T-helper 17 cell (primary cell): ENCODE results near the gene KATNAL1. TPM values are rescaled to one million over a fixed set of nuclear protein-coding genes. Genes with fewer than 3 reads are reported as not detected.
A peak's percentile ranks its signal among the peaks of the same experiment; 100 is the strongest.
"Not testable (repeated sequence)": the region's sequence is repeated elsewhere in the genome, so short reads cannot be mapped to it uniquely, and the experiment has no call there.

Source experiments
- ATAC-seq: fragments of 150-1000 bp; cut with Tn5 transposase; 2 replicates; pipeline ENCODE4 v1.10.0; 2021; ENCODE audit warnings: mild to moderate bottlenecking, moderate library complexity
- DNase-seq, 3 donors: peaks; one replicate each; pipeline versions ENCODE4 v3.0.0 to v3.0.0-alpha.2; 2020 to 2021
- H3K9me3 ChIP-seq: one replicate; pipeline ENCODE4 v1.7.0; 2013; ENCODE audit warnings: low read length, mild to moderate bottlenecking; ENCODE audit not compliant: control insufficient read depth, poor library complexity, severe bottlenecking
- H3K27ac Mint-ChIP-seq: one replicate; pipeline ENCODE4 v1.8.0; 2022; ENCODE audit warnings: mild to moderate bottlenecking, moderate library complexity, mixed read lengths
- H3K27me3 Mint-ChIP-seq: one replicate; pipeline ENCODE4 v1.8.0; 2022; ENCODE audit warnings: mixed read lengths
- H3K36me3 Mint-ChIP-seq: one replicate; pipeline ENCODE4 v1.8.0; 2022; ENCODE audit warnings: low read depth, mixed read lengths
- H3K4me1 Mint-ChIP-seq: one replicate; pipeline ENCODE4 v1.8.0; 2022; ENCODE audit warnings: mild to moderate bottlenecking, mixed read lengths
- H3K4me3 Mint-ChIP-seq: one replicate; pipeline ENCODE4 v1.8.0; 2022; ENCODE audit warnings: mild to moderate bottlenecking, moderate library complexity, mixed read lengths
- total RNA-seq, 4 donors: library from RNA in 2 of 4; stranded (reverse) in 2 of 4; gene quantifications; one replicate each; pipeline ENCODE4 v1.2.3 and lab custom pipeline; 2022 to 2026

Gene KATNAL1
- total RNA-seq, 2 donors from 2014 or later, result 10.6 to 11.8 TPM

DNA sequence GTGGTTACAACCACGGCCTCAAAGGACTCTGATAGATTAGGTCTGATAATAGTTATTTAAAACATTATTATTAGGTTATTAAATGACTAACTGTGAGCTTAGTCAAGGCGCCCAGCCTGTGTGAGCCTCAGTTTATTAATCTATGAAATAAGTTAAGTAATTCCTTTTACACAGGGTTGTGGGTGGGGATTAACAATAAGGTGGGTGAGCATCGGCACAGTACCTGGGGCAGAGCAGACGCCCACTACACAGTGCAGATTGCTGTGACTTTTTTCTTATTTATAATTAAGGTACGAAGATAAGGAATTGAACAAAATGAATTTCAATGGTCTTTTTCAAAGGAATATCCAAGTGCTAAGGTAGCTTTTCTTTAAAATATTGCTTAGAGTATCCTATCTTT, 132.2 kb downstream of the KATNAL1 start:
- DNase-seq, result no peak
- peaks cover 3% of the 10 kb centered on the region for H3K36me3 Mint-ChIP-seq
- peaks cover 6% of the 10 kb centered on the region for H3K4me1 Mint-ChIP-seq
- no peak overlapping the region for H3K4me3 Mint-ChIP-seq
- no peak overlapping the region for H3K27ac Mint-ChIP-seq
- peaks cover 15% of the 10 kb centered on the region for H3K27me3 Mint-ChIP-seq
- no peak for ATAC-seq
- no peaks in the 10 kb centered on the region for H3K9me3 ChIP-seq

DNA sequence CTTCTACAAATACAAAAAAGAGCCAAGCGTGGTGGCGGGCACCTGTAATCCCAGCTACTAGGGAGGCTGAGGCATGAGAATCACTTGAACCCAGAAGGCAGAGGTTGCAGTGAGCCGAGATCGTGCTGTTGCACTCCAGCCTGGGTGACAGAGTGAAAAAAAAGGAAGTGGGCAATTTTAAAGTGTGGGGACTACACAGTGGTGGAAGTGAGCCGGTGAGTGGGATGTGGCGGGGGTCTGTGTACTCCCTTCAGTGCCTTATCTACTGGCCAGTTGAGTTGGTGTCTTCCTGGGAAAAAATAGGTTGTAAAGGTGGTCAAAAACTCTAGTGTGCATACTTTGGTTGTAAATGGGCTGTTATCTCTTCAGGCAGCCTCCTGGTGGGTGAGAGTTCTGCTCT, 133.1 kb downstream of the KATNAL1 start:
- H3K27ac Mint-ChIP-seq, H3K4me1 Mint-ChIP-seq: not testable (repeated sequence)

DNA sequence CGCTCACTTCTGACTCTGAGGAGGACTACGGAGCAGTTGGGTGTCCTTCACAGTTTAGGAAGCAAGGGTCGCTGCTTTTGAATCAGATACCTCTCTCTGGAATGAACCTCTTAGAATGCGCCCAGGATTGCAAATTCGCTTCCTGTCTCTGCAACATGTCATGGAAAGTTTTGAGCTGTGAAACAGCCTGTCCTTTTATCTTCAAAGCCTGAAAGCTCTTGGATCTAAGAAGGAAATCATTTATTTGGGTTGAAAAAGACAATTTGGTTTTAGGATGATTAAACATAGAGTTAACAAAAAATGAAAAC, 134.1 kb downstream of the KATNAL1 start:
- Mint-ChIP-seq H3K4me1 (peaks cover 12% of the 10 kb centered on the region), H3K27ac (no peak overlapping the region), H3K36me3 (peaks cover 5% of the 10 kb centered on the region), H3K27me3 (peaks cover 22% of the 10 kb centered on the region), H3K4me3 (no peak overlapping the region)
- no peaks in the 10 kb centered on the region for H3K9me3 ChIP-seq
- ATAC-seq, result no peak
- no peak for DNase-seq

More for the DNA sequence above, 133.1 kb downstream of the KATNAL1 start:
- not testable (repeated sequence) for H3K9me3 ChIP-seq, H3K4me3 Mint-ChIP-seq, ATAC-seq, DNase-seq, H3K36me3 Mint-ChIP-seq
- peaks cover 15% of the 10 kb centered on the region for H3K27me3 Mint-ChIP-seq

DNA sequence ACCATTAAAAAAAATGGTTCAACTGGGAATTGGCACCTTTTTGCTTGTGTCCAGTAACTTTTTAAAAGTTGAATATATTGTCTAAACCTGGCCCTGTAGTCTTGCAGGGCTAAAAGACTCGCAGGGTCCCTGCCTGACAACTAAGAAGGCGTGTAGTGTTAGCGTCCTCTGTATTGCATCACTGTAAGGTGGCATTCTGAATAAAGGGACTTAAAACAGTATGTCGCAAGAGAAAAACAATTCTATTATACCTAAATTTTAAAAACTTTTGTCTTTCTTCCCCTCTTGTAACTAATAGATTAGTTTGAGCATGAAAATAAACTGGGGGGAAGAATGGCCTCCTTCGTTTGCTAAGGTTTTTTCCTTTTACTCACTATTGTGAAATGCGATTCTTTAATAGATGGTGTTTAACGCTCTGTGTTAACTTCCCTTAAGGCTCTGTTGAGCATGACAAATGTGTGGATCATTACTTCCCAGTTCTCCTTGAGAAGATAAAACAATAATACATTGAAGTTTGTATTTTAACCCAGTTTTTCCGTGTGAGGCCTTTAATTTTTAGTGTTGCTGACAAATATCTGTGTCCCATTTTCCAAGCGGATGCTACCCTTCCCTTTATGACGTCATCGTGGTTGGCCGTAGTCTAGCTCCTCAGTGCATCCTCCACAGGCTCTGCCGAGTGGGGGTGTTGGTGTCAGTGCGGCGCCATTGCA, 134.6 kb downstream of the KATNAL1 start:
- Mint-ChIP-seq H3K36me3 (peaks cover 5% of the 10 kb centered on the region), H3K4me3 (no peak overlapping the region), H3K27me3 (peaks cover 22% of the 10 kb centered on the region), H3K4me1 (peaks cover 12% of the 10 kb centered on the region), H3K27ac (no peak overlapping the region)
- DNase-seq (no peak), ATAC-seq (no peak)
- H3K9me3 ChIP-seq, result no peaks in the 10 kb centered on the region

DNA sequence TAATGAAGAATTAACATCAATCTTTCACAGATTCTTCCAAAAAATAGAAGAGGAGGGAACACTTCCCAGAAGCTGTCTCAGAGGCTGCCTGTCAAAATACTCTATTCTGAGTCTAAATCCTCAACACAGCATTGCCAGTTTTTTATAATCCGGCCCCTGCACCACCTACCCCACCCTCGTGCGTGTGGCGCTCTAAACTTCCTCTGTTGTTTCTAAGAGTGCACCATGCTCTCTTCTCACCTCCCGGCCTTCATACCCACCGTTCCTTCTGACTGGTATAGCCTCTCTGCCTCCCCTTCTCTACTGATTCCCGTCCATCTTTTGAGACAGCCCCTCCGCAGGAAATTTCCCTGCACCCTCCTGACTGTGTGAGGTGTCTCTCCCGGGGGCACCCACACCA, 136.8 kb downstream of the KATNAL1 start:
- H3K27ac Mint-ChIP-seq, result no peak overlapping the region
- ATAC-seq (no peak), DNase-seq (no peak)
- H3K27me3 Mint-ChIP-seq, result peaks cover 22% of the 10 kb centered on the region
- peaks cover 12% of the 10 kb centered on the region for H3K36me3 Mint-ChIP-seq
- no peaks in the 10 kb centered on the region for H3K9me3 ChIP-seq
- no peak overlapping the region for H3K4me3 Mint-ChIP-seq
- peaks cover 13% of the 10 kb centered on the region for H3K4me1 Mint-ChIP-seq

DNA sequence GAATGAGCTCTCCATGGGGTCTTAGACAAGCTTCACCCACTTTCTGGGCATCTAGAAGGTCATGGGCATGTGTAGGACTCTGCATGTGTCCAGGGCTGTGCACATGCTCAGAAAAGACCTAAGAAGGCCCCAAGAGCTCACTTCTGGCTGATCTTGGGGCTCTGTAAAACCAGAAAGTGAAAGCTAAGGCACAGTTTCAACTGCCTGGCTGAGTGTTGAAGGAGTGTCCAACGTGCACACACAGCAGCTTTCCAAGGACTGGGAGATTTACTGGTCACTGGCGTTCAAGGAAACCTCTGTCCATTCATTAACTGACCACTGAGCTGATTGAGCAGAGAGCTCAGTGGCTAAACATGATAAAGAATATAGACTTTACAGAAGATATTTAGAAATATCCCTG, 137.9 kb downstream of the KATNAL1 start:
- no peaks in the 10 kb centered on the region for H3K9me3 ChIP-seq
- Mint-ChIP-seq H3K4me1 (peaks cover 13% of the 10 kb centered on the region), H3K36me3 (peaks cover 12% of the 10 kb centered on the region), H3K27me3 (peaks cover 22% of the 10 kb centered on the region), H3K4me3 (no peak overlapping the region), H3K27ac (no peak overlapping the region)
- DNase-seq (no peak), ATAC-seq (no peak)

DNA sequence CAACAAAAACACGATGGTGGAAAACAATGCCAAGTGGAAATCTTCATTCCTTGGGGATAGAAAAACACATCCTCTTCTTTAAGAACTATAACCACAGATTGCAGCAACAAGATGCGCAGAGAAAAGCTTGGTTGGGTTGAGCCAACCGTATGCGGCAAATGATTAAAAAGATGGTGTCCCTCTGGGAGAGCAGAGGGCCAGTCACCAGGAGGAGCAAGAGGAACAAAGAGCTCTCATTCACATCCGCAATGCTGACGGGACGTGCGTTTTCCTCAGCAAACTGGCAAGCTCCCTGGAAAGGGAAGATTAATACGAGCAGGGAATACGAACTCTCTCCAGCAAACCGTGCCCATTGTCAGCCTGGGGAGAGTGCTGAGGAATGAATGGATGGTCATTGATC, 141.6 kb downstream of the KATNAL1 start:
- DNase-seq (no peak), ATAC-seq (no peak)
- peaks cover 10% of the 10 kb centered on the region for H3K4me1 Mint-ChIP-seq
- no peak overlapping the region for H3K27ac Mint-ChIP-seq
- H3K9me3 ChIP-seq, result no peaks in the 10 kb centered on the region
- H3K27me3 Mint-ChIP-seq, result peaks cover 10% of the 10 kb centered on the region
- H3K4me3 Mint-ChIP-seq, result no peak overlapping the region
- peaks cover 8% of the 10 kb centered on the region for H3K36me3 Mint-ChIP-seq

DNA sequence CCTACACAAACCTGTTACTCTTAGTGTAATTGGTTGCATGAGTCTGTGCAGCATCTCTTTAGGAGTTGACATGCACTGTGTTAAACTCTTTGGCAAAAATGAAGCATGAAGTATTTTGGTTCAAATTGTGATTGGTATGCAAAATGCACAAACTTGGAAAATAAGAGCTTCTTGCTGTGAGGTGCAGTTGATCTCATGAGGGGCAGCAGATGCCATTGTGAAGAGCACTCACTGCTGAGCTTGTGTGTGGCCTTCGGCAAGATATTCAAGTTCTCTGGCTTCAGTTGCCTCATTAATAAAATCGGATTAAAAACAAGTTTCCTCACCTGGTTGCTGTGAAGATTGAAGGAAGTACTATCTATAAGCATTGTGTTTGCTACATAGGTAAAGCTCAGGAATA, 142.3 kb downstream of the KATNAL1 start:
- no peak for DNase-seq
- peaks cover 8% of the 10 kb centered on the region for H3K36me3 Mint-ChIP-seq
- no peak overlapping the region for H3K27ac Mint-ChIP-seq
- H3K9me3 ChIP-seq, result no peaks in the 10 kb centered on the region
- H3K4me3 Mint-ChIP-seq, result no peak overlapping the region
- peaks cover 7% of the 10 kb centered on the region for H3K27me3 Mint-ChIP-seq
- ATAC-seq, result no peak
- peaks cover 9% of the 10 kb centered on the region for H3K4me1 Mint-ChIP-seq

DNA sequence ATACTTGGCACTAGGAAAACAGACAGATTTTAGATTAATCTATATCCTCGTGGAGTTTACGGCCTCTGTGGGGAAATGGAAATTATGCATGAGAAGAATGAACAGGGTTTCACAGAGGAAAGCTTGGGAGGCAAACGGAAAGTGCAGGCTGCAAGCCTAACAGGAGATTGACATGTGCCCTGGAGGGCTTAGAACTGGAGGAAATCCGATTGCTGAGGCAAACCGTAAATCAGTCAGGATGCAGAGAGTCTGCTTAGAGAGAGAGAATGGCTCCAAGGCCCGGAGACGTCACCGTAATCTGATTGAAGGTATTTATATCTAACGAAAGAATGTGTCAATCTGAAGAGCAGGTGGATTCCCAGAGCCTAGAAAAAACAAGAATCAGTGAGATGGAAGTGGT, 143.2 kb downstream of the KATNAL1 start:
- Mint-ChIP-seq H3K4me3 (no peak overlapping the region), H3K27me3 (peaks cover 7% of the 10 kb centered on the region), H3K36me3 (peaks cover 8% of the 10 kb centered on the region), H3K27ac (no peak overlapping the region), H3K4me1 (peaks cover 12% of the 10 kb centered on the region)
- H3K9me3 ChIP-seq, result no peaks in the 10 kb centered on the region
- no peak for DNase-seq
- no peak for ATAC-seq

DNA sequence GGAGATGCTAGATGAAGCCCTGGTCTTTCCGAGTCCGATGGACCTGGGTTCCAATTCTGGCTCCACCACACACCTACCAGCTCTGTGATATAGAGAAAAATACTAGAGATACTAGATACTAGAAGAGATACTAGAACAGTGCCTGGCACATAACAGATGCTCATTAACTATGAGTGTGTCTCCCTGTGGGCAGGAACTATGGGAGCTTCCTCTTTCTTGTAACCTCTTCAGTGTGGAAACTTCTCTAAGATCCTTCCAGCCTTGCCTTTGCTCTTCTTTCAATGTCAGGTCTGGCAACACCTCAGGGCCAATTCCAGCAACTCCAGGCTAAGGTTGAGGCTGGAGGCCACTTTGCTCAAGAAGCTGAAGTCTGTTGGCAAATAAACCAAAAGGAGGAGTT, 143.9 kb downstream of the KATNAL1 start:
- Mint-ChIP-seq H3K4me3 (no peak overlapping the region), H3K36me3 (peaks cover 7% of the 10 kb centered on the region), H3K27ac (no peak overlapping the region), H3K27me3 (peaks cover 1% of the 10 kb centered on the region), H3K4me1 (peaks cover 14% of the 10 kb centered on the region)
- DNase-seq (no peak), ATAC-seq (no peak)
- H3K9me3 ChIP-seq, result no peaks in the 10 kb centered on the region

DNA sequence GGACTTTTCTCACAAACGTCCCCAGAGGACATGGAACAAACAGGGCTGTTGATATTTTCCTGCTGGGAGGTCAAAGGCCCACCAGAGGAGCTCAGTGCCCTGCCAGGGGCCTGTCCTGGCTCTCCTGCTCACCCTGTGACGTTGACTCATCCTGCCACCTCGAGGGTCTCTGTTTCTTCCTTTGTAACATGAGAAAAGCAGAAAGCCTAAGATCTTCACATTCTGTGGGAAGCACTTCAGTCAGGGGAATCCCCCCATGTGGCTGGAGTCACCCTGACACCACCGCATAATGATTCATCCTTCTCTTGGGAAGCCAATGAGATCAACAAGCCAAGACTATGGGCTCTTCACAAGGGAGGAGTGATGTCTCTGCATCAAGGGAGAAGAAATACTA, 147.9 kb downstream of the KATNAL1 start:
- no peaks in the 10 kb centered on the region for H3K27me3 Mint-ChIP-seq
- peaks cover 33% of the 10 kb centered on the region for H3K4me1 Mint-ChIP-seq
- H3K9me3 ChIP-seq, result no peaks in the 10 kb centered on the region
- no peaks in the 10 kb centered on the region for H3K36me3 Mint-ChIP-seq
- peak overlapping the region; percentile 77 for H3K27ac Mint-ChIP-seq
- ATAC-seq (peak; percentile 66), DNase-seq (no peak)
- peak overlapping the region; percentile 78 for H3K4me3 Mint-ChIP-seq

DNA sequence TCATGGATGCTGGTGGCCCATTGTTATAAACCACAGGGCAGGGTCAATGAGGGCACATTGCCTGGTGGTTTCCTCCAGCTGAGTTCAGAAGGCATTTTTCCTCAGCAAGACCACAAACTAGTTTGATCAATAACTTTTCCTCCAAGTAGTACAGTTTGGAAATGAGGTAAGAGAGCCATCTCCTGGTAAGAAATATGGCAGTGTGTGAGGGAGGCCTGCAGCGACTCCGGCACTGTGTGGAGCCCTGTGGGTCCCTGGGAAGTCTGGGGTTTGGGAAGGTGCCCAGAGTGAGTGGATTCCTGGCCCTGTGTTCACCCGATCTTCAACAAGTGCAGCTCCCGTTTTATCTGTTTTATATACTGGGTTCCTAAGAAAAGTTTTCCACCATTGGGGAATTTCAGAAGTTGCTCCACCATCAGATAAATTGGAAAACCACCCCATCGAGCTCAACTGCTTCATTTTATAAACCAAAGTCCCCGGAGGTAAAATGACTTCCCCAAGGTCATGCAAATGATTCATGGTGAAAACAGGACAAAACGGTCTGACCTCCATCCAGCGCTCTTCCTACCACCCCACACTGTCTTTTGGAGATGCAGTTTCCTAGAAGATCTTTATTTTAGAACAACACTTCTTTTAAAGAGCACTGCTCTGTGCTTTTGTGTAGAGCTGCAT, 148.4 kb downstream of the KATNAL1 start:
- H3K9me3 ChIP-seq, result no peaks in the 10 kb centered on the region
- Mint-ChIP-seq H3K27me3 (no peaks in the 10 kb centered on the region), H3K4me1 (peaks cover 35% of the 10 kb centered on the region), H3K4me3 (peak overlapping the region; percentile 78), H3K36me3 (no peaks in the 10 kb centered on the region), H3K27ac (peak overlapping the region; percentile 77)
- peak; percentile 88 for ATAC-seq
- DNase-seq, result no peak

DNA sequence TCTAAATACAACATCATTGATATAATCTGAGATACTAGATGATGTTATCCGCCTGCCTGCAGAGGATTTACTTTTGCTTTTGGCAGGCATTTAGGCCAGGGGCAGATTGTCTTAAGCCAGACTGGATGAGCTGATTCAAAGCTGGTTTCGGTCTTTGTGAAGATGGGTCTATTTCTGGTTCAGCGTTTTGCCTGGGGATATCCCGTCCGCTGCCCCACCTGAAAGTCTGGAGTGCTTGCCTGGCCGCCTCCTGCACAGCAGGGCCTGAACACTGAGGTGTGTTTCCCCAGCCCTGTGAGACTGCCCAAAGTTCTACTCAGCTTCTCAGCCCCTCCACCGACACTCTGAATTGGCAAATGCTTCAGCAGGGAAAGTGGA, 149.7 kb downstream of the KATNAL1 start:
- H3K4me1 Mint-ChIP-seq, result peaks cover 38% of the 10 kb centered on the region
- ATAC-seq, result no peak
- no peaks in the 10 kb centered on the region for H3K9me3 ChIP-seq
- no peak overlapping the region for H3K4me3 Mint-ChIP-seq
- H3K27ac Mint-ChIP-seq, result peak overlapping the region; percentile 77
- H3K36me3 Mint-ChIP-seq, result no peaks in the 10 kb centered on the region
- no peaks in the 10 kb centered on the region for H3K27me3 Mint-ChIP-seq
- no peak for DNase-seq
